Measurements from ENCODE around the gene ZNF611. TPM values are rescaled to one million over a fixed set of nuclear protein-coding genes. Genes with fewer than 3 reads are reported as not detected.
"Not testable (repeated sequence)": the region's sequence is repeated elsewhere in the genome, so short reads cannot be mapped to it uniquely, and the experiment has no call there.

Gene ZNF611
- total RNA-seq, 4 donors from 2014 or later = 10.1 to 15.4 (median 11.9) TPM

DNA sequence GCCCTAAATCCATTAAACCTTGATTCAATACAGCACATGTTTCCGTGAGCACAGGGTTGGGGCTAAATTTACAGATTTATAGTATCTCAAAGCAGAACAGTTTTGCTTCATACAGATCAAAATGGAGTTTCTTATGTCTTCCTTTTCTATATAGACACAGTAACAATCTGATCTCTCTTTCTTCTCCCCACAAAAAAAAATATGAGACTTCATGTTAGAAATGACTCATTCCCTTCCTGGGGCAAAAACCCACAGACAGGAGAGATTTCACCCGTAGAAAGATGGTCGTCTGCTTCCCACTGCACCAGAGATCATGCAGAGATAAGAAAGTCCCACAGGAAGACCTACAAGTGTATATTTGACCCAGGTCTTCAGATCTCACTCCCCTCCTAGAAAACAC is 7.7 kb upstream of the ZNF611 start:
- ATAC-seq (ENCODE audit: low FRiP score) (no peak), DNase-seq (ENCODE audit: low spot score) (no peak)
- TF ChIP-seq, protein P1, sequence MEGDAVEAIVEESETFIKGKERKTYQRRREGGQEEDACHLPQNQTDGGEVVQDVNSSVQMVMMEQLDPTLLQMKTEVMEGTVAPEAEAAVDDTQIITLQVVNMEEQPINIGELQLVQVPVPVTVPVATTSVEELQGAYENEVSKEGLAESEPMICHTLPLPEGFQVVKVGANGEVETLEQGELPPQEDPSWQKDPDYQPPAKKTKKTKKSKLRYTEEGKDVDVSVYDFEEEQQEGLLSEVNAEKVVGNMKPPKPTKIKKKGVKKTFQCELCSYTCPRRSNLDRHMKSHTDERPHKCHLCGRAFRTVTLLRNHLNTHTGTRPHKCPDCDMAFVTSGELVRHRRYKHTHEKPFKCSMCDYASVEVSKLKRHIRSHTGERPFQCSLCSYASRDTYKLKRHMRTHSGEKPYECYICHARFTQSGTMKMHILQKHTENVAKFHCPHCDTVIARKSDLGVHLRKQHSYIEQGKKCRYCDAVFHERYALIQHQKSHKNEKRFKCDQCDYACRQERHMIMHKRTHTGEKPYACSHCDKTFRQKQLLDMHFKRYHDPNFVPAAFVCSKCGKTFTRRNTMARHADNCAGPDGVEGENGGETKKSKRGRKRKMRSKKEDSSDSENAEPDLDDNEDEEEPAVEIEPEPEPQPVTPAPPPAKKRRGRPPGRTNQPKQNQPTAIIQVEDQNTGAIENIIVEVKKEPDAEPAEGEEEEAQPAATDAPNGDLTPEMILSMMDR (IDR thresholded peaks at IDR 0.05) = no peak

DNA sequence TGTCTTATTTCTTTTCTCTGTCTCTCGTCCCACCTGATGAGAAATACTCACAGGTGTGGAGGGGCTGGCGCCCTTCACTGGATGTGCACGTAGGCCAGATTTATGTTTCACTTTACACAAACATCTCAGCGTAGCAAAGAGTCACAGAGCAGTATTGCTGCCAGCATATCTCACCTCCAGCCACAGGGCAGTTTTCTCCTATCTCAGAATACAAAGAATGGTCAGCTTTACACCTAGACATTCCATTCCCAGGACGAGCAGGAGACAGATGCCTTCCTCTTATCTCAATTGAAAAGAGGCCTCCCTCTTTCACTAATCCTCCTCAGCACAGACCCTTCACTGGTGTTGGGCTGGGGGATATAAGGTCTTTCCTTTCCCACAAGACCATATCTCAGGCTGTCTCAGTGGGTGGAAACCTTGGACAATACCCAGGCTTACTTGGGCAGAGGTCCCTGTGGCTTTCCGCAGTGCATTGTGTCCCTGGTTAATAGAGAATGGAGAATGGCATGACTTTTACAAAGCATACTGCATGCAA is 7.2 kb upstream of the ZNF611 start:
- DNase-seq (ENCODE audit: low spot score) = no peak
- ATAC-seq (ENCODE audit: low FRiP score) = no peak
- TF ChIP-seq, protein P1 (IDR thresholded peaks at IDR 0.05) = no peak

DNA sequence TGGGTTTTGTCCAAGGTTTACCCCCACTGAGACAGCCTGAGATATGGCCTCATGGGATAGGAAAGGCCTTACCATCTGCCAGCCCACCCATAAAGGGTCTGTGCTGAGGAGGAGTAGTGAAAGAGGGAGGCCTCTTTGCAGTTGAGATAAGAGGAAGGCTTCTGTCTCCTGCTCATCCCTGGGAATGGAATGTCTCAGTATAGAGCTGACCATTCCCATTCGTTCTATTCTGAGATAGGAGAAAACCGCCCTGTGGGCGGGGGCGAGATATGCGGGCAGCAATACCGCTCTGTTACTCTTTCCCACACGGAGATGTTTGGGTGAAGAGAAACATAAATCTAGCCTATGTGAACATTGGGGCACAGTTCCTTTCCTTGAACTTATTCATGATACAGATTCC is 6.5 kb upstream of the ZNF611 start:
- not testable (repeated sequence) for ATAC-seq (ENCODE audit: low FRiP score); DNase-seq (ENCODE audit: low spot score)

DNA sequence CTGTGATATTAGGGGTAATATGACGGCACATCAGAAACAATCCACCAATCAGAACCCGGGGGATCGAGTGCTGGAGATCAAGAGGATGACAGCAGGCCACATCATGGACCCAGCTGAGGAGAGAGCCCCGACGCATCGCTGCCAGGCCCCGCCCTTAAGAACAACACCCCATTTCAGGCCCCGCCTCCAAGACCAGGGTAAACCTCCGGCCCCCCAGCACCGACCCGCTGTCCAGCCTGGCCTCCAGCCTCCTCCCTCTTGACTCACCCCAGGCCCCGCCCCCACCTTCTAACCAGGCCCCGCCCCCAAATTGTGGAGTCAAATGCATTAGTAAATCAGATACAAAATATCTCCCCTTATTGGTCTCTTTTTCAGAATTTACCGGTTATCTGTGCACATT is 4.7 kb upstream of the ZNF611 start:
- TF ChIP-seq, protein P1 (IDR thresholded peaks at IDR 0.05) = no peak
- no peak for DNase-seq (ENCODE audit: low spot score)
- ATAC-seq (ENCODE audit: low FRiP score) = no peak

DNA sequence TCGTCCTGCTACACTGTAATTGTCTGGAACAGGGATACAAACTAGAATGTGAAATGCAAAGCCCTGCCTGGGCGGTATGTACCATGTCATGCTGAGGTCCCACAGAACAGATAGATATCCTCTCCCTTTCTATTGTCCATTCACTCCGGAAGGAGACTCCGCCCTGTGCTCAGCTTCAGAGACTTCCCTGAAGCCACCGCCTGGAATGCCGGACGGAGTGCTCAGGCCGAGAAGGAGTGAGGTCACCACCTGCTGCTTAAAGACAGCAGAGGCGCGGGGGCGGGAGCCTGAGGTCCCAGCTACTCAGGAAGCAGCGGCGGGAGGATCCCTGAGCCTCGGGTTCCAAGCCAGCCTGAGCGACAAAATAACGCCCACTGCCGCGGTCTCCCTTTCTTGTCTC is 890 bp upstream of the ZNF611 start:
- TF ChIP-seq, protein P1 (IDR thresholded peaks at IDR 0.05) = no peak
- ATAC-seq (ENCODE audit: low FRiP score) (no peak), DNase-seq (ENCODE audit: low spot score) (peak; percentile 42)

DNA sequence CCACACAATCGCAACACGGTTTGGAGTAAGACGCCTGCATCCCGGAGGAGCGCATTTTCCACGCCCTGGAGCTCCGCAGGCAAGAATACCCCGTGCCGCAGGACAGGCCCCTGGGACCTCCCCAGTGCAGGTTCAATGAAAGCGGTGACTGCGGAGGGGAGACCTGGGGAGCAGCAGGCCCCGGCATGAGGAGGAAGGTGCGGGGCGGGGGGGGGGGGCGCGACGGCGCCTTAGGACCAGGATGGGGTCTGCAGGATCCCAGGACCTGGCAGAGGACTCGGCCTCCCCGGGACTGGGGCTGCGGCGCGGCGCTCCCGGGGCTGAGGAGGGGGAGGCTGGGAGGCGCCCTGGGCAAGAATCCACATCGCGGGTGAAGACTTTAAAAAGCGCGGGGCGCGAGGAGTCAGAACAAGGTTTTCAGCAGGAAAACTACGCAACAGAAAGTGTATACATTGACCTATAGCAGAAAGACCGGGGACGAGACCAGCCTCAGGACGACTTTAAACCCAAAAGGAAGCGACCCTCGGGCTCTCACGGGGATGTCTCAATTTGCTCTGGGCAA is 432 bp downstream of the ZNF611 start:
- ATAC-seq (ENCODE audit: low FRiP score) (peak; percentile 19), DNase-seq (ENCODE audit: low spot score) (no peak)
- TF ChIP-seq, protein P1 (IDR thresholded peaks at IDR 0.05) = no peak

DNA sequence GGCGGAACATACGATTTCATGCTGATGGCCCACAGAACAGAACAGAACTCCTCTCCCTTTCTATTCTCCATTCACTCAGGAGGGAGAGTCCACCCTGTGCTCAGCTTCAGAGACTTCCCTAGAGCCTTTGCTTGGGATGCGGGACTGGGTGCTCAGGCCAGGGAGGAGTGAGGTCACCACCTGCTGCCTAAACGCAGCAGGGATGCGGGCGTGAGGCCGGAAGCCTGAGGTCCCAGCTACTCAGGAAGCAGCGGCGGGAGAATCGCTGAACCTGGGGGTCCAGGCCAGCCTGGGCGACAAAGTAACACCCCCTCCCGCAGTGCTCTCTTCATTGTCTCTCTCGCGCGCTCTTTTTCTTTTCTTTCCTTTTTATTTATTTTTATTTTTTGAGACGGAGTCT is 8.8 kb downstream of the ZNF611 start:
- not testable (repeated sequence) for ATAC-seq (ENCODE audit: low FRiP score); DNase-seq (ENCODE audit: low spot score)

DNA sequence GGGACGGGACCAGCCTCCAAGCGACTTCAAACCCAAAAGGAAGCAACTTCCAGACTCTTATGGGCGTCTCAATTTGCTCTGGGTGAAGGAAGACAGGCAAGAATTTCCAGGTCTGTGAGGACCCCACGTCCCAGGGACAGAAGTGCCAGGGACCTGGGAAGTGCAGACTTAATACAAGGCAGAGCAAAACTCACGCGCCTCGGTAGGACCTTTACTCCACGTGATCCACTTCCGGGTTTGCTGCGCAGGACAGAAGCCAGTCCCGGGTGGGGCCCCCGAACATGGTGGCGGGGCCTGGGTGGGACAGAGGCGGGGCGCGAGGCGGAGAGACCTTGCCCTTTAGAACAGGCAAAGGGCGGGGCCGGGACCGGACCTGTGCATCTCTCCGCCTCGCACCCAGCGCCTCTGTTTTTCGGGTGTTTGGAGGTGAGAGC is 9.3 kb downstream of the ZNF611 start:
- TF ChIP-seq, protein P1 (IDR thresholded peaks at IDR 0.05) = no peak
- no peak for ATAC-seq (ENCODE audit: low FRiP score)
- no peak for DNase-seq (ENCODE audit: low spot score)

All from omental fat pad (tissue), 4 donors.